PC-9 (cell line): Measurements from ENCODE around the gene MAEA. TPM values are rescaled to one million over a fixed set of nuclear protein-coding genes. Genes with fewer than 3 reads are reported as not detected.

Experiments used
- BruUV-seq: library from RNA; stranded (reverse); fragments of 400-500 nt; replicated peaks from 2 replicates; lab custom pipeline; 2021; lab: Mats Ljungman, UMichigan
- CTCF ChIA-PET: fragments of 300-600 bp; sonication (Branson Sonifier 250); formaldehyde crosslinking; loops from one replicate; lab custom pipeline; 2022; ENCODE audit warnings: antibody characterized with exemption; lab: Charles Lee
- POLR2A ChIA-PET: fragments of 300-600 bp; sonication (Branson Sonifier 250); formaldehyde crosslinking; loops from one replicate; lab custom pipeline; 2022; ENCODE audit warnings: antibody characterized with exemption; ENCODE audit not compliant: unreplicated experiment; lab: Charles Lee
- DNase-seq, 2 experiments: peaks; one replicate each; pipeline versions ENCODE4 v3.0.0 to v3.0.0-alpha.2; 2015 to 2022; ENCODE audit warnings: mixed read lengths in 1 of 2
- H2AFZ ChIP-seq: fragments of 200-600 bp; sonication (generic); 2 replicates; pipeline ENCODE4 v1.8.1; 2017; ENCODE audit warnings: antibody characterized with exemption
- H3F3A ChIP-seq: fragments of 200-600 bp; sonication (generic); 2 replicates; pipeline ENCODE4 v1.8.1; 2017; ENCODE audit warnings: antibody characterized with exemption, mild to moderate bottlenecking, low read depth; ENCODE audit not compliant: insufficient read depth
- H3K27ac ChIP-seq: fragments of 200-600 bp; sonication (generic); 2 replicates; pipeline ENCODE4 v1.6.1; 2016; ENCODE audit warnings: mixed run types
- H3K27me3 ChIP-seq: fragments of 200-600 bp; sonication (generic); 2 replicates; pipeline ENCODE4 v1.6.1; 2016; ENCODE audit warnings: low read depth, mixed run types; ENCODE audit not compliant: insufficient read depth
- H3K36me3 ChIP-seq: fragments of 200-600 bp; sonication (generic); 2 replicates; pipeline ENCODE4 v1.6.1; 2016; ENCODE audit warnings: low read depth, mixed run types
- H3K4me1 ChIP-seq: fragments of 200-600 bp; sonication (generic); replicated peaks from 2 replicates; pipeline ENCODE4 v1.6.1; 2016; ENCODE audit warnings: mixed run types; ENCODE audit not compliant: insufficient read depth
- H3K4me2 ChIP-seq: fragments of 200-600 bp; sonication (generic); 2 replicates; pipeline ENCODE4 v1.6.1; 2017; ENCODE audit warnings: mixed run types
- H3K4me3 ChIP-seq: fragments of 200-600 bp; sonication (generic); 2 replicates; pipeline ENCODE4 v1.6.1; 2016; ENCODE audit warnings: mixed run types
- H3K79me2 ChIP-seq: fragments of 200-600 bp; sonication (generic); 2 replicates; pipeline ENCODE4 v1.6.1; 2017; ENCODE audit warnings: low read depth, mixed run types
- H3K9me2 ChIP-seq: fragments of 200-600 bp; sonication (generic); 2 replicates; pipeline ENCODE4 v1.8.1; 2017; ENCODE audit warnings: mild to moderate bottlenecking; ENCODE audit not compliant: insufficient read depth
- H3K9me3 ChIP-seq: fragments of 200-600 bp; sonication (generic); 2 replicates; pipeline ENCODE4 v1.8.1; 2016; ENCODE audit warnings: low read depth; ENCODE audit not compliant: insufficient read depth
- H4K20me1 ChIP-seq: fragments of 200-600 bp; sonication (generic); 2 replicates; pipeline ENCODE4 v1.8.1; 2017; ENCODE audit not compliant: insufficient read depth
- EZH2 ChIP-seq: fragments of 200-600 bp; sonication (generic); IDR thresholded peaks from 2 replicates; pipeline ENCODE4 v1.8.0; 2017; ENCODE audit warnings: antibody characterized with exemption, low read depth
- intact Hi-C: fragments of 100-400 bp; cut with micrococcal nuclease; formaldehyde crosslinking; loops from one replicate; pipeline ENCODE4 v1.10.0; 2022; ENCODE audit not compliant: unreplicated experiment
- total RNA-seq: library from RNA; stranded (reverse); gene quantifications from 2 replicates; pipeline ENCODE4 v1.2.3, GENCODE V29; 2021
- TF ChIP-seq, protein P1 (sequence below): fragments of 200-600 bp; sonication (generic); conservative IDR thresholded peaks from 2 replicates; pipeline ENCODE4 v1.6.1; 2017; ENCODE audit warnings: mixed run types, antibody characterized with exemption, mild to moderate bottlenecking, moderate library complexity

The MAEA gene
- total RNA-seq, 1 experiment from 2014 or later, result 79.4 TPM

DNA sequence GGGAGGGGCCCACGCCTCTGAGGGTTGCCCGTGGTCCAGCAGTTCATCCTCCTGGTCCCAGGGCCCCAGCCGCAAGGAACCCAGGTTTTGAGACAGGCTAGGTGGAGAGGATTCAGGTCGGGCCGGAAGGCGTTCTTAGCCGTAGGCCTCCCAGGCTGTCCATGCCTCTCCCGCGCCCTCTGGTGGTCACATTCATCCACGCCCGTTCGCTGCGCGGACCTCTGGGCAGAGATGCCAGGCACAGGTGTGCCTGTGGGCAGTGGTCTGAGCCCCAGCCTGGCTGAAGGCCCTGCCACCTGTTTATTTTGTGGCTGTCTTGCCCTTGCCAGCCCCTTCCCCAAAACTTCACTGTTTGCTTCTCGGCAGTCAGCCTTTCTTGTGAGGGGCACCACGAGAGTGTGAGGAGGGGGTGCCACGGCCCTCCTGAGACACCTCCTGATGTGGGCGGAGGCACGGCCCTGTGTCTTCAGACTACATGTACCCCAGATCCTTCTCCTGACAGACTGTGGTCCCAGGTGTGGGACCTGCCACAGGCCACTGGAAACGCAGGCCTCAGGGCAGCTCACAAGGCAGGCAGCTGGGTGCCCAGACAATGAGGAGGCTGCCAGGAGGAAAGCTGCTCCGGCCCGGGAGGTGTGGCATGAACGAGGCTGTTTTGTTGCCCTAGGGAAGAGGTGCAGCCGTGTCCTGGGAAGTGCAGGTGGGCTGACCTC is 62.3 kb downstream of the MAEA start:
- Histone ChIP-seq H3F3A (peaks cover 11% of the 10 kb centered on the region), H3K4me2 (no peak overlapping the region), H2AFZ (no peak overlapping the region), H3K4me1 (peaks cover 11% of the 10 kb centered on the region), H3K27ac (no peak overlapping the region), H3K4me3 (no peak overlapping the region), H4K20me1 (peaks cover 8% of the 10 kb centered on the region; the same call in 1 of the 2 replicates), H3K9me2 (no peaks in the 10 kb centered on the region), H3K9me3 (no peaks in the 10 kb centered on the region), H3K79me2 (peaks cover 16% of the 10 kb centered on the region; the same call in 1 of the 2 replicates), H3K36me3 (no peaks in the 10 kb centered on the region), H3K27me3 (no peaks in the 10 kb centered on the region)
- peak; percentile 67 to 86 for DNase-seq
- TF ChIP-seq, protein P1, sequence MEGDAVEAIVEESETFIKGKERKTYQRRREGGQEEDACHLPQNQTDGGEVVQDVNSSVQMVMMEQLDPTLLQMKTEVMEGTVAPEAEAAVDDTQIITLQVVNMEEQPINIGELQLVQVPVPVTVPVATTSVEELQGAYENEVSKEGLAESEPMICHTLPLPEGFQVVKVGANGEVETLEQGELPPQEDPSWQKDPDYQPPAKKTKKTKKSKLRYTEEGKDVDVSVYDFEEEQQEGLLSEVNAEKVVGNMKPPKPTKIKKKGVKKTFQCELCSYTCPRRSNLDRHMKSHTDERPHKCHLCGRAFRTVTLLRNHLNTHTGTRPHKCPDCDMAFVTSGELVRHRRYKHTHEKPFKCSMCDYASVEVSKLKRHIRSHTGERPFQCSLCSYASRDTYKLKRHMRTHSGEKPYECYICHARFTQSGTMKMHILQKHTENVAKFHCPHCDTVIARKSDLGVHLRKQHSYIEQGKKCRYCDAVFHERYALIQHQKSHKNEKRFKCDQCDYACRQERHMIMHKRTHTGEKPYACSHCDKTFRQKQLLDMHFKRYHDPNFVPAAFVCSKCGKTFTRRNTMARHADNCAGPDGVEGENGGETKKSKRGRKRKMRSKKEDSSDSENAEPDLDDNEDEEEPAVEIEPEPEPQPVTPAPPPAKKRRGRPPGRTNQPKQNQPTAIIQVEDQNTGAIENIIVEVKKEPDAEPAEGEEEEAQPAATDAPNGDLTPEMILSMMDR, result peak; percentile 90
- TF ChIP-seq EZH2, result no peak
- POLR2A ChIA-PET, result no interaction called here
- no TSS peak for BruUV-seq
- intact Hi-C loops, result loop anchor here (5.0 to 10.0 kb wide), 2 partner anchors 253 to 320 kb away; no protein-coding TSS in a partner anchor
- CTCF ChIA-PET, result no interaction called here

DNA sequence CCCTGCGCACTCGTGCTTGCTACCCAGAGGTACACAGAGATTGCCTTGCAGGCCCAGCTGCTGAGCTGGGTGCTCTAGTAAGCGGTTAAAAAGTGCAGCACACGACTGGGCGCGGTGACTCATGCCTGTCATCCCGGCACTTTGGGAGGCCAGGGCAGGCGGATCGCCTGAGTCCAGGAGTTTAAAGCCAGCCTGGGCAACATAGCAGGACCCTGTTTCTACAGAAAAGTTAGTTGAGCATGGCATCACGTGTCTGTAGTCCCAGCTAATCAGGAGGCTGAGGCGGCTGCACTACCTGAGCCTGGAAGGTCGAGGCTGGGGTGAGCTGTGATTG is 62.8 kb downstream of the MAEA start:
- Histone ChIP-seq H3K79me2 (peaks cover 16% of the 10 kb centered on the region; the same call in 1 of the 2 replicates), H3K4me2 (no peak overlapping the region), H3K9me2 (no peaks in the 10 kb centered on the region), H3K27me3 (no peaks in the 10 kb centered on the region), H3K4me3 (no peak overlapping the region), H3K9me3 (no peaks in the 10 kb centered on the region), H3K36me3 (no peaks in the 10 kb centered on the region), H3F3A (peaks cover 9% of the 10 kb centered on the region), H4K20me1 (peaks cover 8% of the 10 kb centered on the region; the same call in 1 of the 2 replicates), H2AFZ (no peak overlapping the region), H3K27ac (no peak overlapping the region), H3K4me1 (peaks cover 11% of the 10 kb centered on the region)
- TF ChIP-seq, protein P1, result no peak
- no peak for TF ChIP-seq EZH2
- intact Hi-C loops, result loop anchor here (5.0 to 10.0 kb wide), 2 partner anchors 252 to 320 kb away; no protein-coding TSS in a partner anchor
- ChIA-PET POLR2A (no interaction called here), CTCF (no interaction called here)
- no peak for DNase-seq
- no TSS peak for BruUV-seq

DNA sequence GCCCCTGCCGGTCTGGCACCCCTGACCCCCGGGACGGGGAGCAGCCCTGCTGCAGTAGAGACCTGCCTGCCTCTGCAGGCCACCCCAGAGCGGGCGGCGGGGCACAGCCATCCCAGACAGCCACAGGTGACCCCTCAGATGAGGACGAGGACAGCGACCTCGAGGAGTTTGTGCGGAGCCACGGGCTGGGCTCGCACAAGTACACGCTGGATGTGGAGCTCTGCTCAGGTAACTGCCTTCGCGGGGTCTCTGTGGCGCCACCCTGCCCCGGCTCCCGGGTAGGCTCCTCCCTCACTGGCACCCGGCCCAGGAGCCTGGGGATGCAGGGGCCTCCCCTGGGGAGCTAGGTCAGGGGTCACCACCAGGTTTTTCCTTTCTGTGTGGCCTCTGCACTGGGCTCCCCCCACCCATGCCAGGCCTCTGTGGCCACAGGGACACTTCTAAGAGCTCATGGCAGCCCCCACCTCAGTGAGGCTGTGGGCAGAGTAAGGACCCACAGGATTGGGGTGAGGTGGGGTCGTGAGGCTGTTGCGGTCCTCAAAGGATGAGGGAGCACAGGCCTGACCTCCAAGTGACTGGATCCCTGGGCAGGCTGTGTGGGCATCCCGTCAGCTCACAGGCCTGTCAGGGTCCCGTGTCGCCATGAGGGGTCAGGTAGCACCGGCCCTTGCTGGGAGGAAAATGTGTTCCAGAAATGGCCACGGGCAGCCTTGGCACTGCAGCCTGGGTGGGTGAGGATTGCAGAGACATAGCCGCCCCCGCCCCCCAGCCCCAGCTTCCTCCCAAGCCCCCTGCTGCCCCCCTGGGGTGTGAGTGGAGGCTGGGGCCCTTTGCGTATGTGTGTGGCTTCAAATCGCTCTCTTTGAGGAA is 63.7 kb downstream of the MAEA start:
- Histone ChIP-seq H3K9me3 (no peaks in the 10 kb centered on the region), H3K9me2 (no peaks in the 10 kb centered on the region), H3F3A (peaks cover 2% of the 10 kb centered on the region; the same call in 1 of the 2 replicates), H3K4me2 (no peak overlapping the region), H3K4me3 (no peak overlapping the region), H3K27me3 (no peaks in the 10 kb centered on the region), H3K36me3 (no peaks in the 10 kb centered on the region), H3K4me1 (peaks cover 4% of the 10 kb centered on the region), H4K20me1 (peaks cover 8% of the 10 kb centered on the region; the same call in 1 of the 2 replicates), H3K79me2 (peaks cover 9% of the 10 kb centered on the region; the same call in 1 of the 2 replicates), H2AFZ (no peak overlapping the region), H3K27ac (no peak overlapping the region)
- TF ChIP-seq, protein P1, result no peak
- no peak for TF ChIP-seq EZH2
- ChIA-PET CTCF (no interaction called here), POLR2A (no interaction called here)
- intact Hi-C loops, result loop anchor here (5.0 to 10.0 kb wide), 2 partner anchors 251 to 321 kb away; no protein-coding TSS in a partner anchor
- DNase-seq, result no peak
- BruUV-seq, result no TSS peak
